ENCODE measurements around the gene GC.

GC gene

GRCh38 chr4:71775449-71775848, 8.4 kb downstream of the GC start:
- no peaks in the 10 kb centered on the region for H3K36me3 ChIP-seq (ENCODE audit: insufficient read depth, insufficient read length, low read length)
- H3K9me3 ChIP-seq (ENCODE audit: insufficient read depth, low read length), result no peaks in the 10 kb centered on the region
- no peaks in the 10 kb centered on the region for H3K4me1 ChIP-seq (ENCODE audit: insufficient read depth, insufficient read length)
- no peak for TF ChIP-seq SUZ12 (IDR thresholded peaks at IDR 0.05; ENCODE audit: extremely low read depth, insufficient read depth, insufficient read length)
- TF ChIP-seq ZNF274 (IDR thresholded peaks at IDR 0.05; ENCODE audit: low read depth, low read length), result no peak
- TF ChIP-seq YY1 (IDR thresholded peaks at IDR 0.05; ENCODE audit: insufficient read depth, insufficient read length), result no peak
- H3K4me3 ChIP-seq (ENCODE audit: insufficient read length, low read depth), result no peak overlapping the region
- no peaks in the 10 kb centered on the region for H3K27me3 ChIP-seq (ENCODE audit: insufficient read depth, insufficient read length)
- H3K9ac ChIP-seq (ENCODE audit: insufficient read length, low read depth), result no peak overlapping the region
- DNase-seq (ENCODE audit: low read depth, low spot score), result no peak

DNA sequence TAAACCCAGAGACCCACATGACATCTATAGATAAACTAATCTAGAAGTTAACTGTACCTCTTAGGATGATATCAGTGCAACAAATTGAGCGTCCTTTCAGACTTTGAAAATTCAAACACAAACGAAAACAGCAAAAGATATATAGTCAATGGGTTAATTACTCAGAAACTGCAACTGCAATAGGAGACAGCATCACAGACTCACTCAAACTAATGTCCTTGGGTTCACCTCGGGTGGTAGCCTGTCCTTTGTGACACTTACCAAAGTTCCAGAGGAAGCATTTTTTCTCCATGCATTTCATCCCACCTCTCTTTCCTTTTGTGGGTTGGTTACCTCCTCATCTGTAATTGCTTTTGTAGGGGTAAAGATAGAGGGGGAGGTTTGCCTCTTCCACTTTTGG, 9.7 kb downstream of the GC start:
- no peak for TF ChIP-seq ZNF274 (IDR thresholded peaks at IDR 0.05; ENCODE audit: low read depth, low read length)
- TF ChIP-seq YY1 (IDR thresholded peaks at IDR 0.05; ENCODE audit: insufficient read depth, insufficient read length), result no peak
- TF ChIP-seq SUZ12 (IDR thresholded peaks at IDR 0.05; ENCODE audit: extremely low read depth, insufficient read depth, insufficient read length), result no peak
- no peak overlapping the region for H3K4me3 ChIP-seq (ENCODE audit: insufficient read length, low read depth)
- H3K9me3 ChIP-seq (ENCODE audit: insufficient read depth, low read length), result no peaks in the 10 kb centered on the region
- no peaks in the 10 kb centered on the region for H3K36me3 ChIP-seq (ENCODE audit: insufficient read depth, insufficient read length, low read length)
- no peaks in the 10 kb centered on the region for H3K27me3 ChIP-seq (ENCODE audit: insufficient read depth, insufficient read length)
- no peak overlapping the region for H3K9ac ChIP-seq (ENCODE audit: insufficient read length, low read depth)
- H3K4me1 ChIP-seq (ENCODE audit: insufficient read depth, insufficient read length), result no peaks in the 10 kb centered on the region
- DNase-seq (ENCODE audit: low read depth, low spot score), result no peak

DNA sequence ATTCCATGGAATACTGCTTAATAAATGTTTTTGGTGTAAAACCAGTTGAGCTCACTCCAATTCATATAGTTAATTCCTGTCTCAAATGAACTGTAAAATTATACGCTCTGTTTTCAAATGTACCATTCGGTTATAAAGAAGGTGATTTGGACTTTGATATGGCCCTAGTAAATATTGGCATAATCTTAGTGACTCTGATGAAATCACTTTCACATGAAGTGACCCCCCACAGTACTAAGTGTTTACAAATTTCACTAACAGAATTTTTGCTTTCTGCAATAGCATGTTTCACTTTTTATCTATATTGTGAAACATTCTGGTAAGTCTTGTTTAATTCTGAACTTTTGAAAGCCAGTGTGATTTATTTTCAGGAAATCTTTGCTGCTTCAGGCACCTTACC, 10.9 kb downstream of the GC start:
- Histone ChIP-seq H3K36me3 (ENCODE audit: insufficient read depth, insufficient read length, low read length) (no peaks in the 10 kb centered on the region), H3K9me3 (ENCODE audit: insufficient read depth, low read length) (no peaks in the 10 kb centered on the region), H3K27me3 (ENCODE audit: insufficient read depth, insufficient read length) (no peaks in the 10 kb centered on the region), H3K4me1 (ENCODE audit: insufficient read depth, insufficient read length) (no peaks in the 10 kb centered on the region), H3K9ac (ENCODE audit: insufficient read length, low read depth) (no peak overlapping the region), H3K4me3 (ENCODE audit: insufficient read length, low read depth) (no peak overlapping the region)
- no peak for TF ChIP-seq YY1 (IDR thresholded peaks at IDR 0.05; ENCODE audit: insufficient read depth, insufficient read length)
- TF ChIP-seq SUZ12 (IDR thresholded peaks at IDR 0.05; ENCODE audit: extremely low read depth, insufficient read depth, insufficient read length), result no peak
- no peak for TF ChIP-seq ZNF274 (IDR thresholded peaks at IDR 0.05; ENCODE audit: low read depth, low read length)
- DNase-seq (ENCODE audit: low read depth, low spot score), result no peak

- no peak for TF ChIP-seq SUZ12 (IDR thresholded peaks at IDR 0.05; ENCODE audit: extremely low read depth, insufficient read depth, insufficient read length)
- TF ChIP-seq ZNF274 (IDR thresholded peaks at IDR 0.05; ENCODE audit: low read depth, low read length), result no peak
- TF ChIP-seq YY1 (IDR thresholded peaks at IDR 0.05; ENCODE audit: insufficient read depth, insufficient read length), result no peak
- DNase-seq (ENCODE audit: low read depth, low spot score), result no peak
- Histone ChIP-seq H3K9ac (ENCODE audit: insufficient read length, low read depth) (no peak overlapping the region), H3K27me3 (ENCODE audit: insufficient read depth, insufficient read length) (no peaks in the 10 kb centered on the region), H3K4me1 (ENCODE audit: insufficient read depth, insufficient read length) (no peaks in the 10 kb centered on the region), H3K4me3 (ENCODE audit: insufficient read length, low read depth) (no peak overlapping the region), H3K36me3 (ENCODE audit: insufficient read depth, insufficient read length, low read length) (no peaks in the 10 kb centered on the region), H3K9me3 (ENCODE audit: insufficient read depth, low read length) (no peaks in the 10 kb centered on the region)
These were observed 11.3 kb downstream of the GC start for GRCh38 chr4:71772592-71772991.

- H3K4me1 ChIP-seq (ENCODE audit: insufficient read depth, insufficient read length), result no peaks in the 10 kb centered on the region
- TF ChIP-seq YY1 (IDR thresholded peaks at IDR 0.05; ENCODE audit: insufficient read depth, insufficient read length), result no peak
- TF ChIP-seq ZNF274 (IDR thresholded peaks at IDR 0.05; ENCODE audit: low read depth, low read length), result no peak
- TF ChIP-seq SUZ12 (IDR thresholded peaks at IDR 0.05; ENCODE audit: extremely low read depth, insufficient read depth, insufficient read length), result no peak
- no peak for DNase-seq (ENCODE audit: low read depth, low spot score)
- no peaks in the 10 kb centered on the region for H3K36me3 ChIP-seq (ENCODE audit: insufficient read depth, insufficient read length, low read length)
- H3K27me3 ChIP-seq (ENCODE audit: insufficient read depth, insufficient read length), result no peaks in the 10 kb centered on the region
- H3K9me3 ChIP-seq (ENCODE audit: insufficient read depth, low read length), result no peaks in the 10 kb centered on the region
- H3K4me3 ChIP-seq (ENCODE audit: insufficient read length, low read depth), result no peak overlapping the region
- no peak overlapping the region for H3K9ac ChIP-seq (ENCODE audit: insufficient read length, low read depth)
These were observed 12.3 kb downstream of the GC start for GRCh38 chr4:71771613-71772012.

DNA sequence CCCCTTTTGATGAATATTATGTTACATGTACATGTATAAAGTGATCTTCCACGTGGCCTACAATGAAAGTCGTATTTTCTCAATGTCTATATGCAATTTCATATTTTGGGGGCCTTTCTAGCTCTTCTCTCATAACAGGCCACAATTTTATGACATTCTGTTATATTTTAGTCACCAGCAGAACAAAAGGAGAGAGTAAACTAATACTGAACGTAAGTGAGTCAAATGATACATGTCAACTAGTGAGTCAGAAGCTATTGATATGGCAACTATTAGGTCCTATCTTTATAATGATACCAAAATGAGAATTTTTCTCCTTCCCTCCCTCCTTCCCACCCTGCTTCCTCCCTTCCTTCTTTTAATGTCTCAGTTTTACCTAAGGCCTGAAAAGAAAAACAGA, 14.4 kb downstream of the GC start:
- no peaks in the 10 kb centered on the region for H3K36me3 ChIP-seq (ENCODE audit: insufficient read depth, insufficient read length, low read length)
- no peaks in the 10 kb centered on the region for H3K9me3 ChIP-seq (ENCODE audit: insufficient read depth, low read length)
- H3K27me3 ChIP-seq (ENCODE audit: insufficient read depth, insufficient read length), result no peaks in the 10 kb centered on the region
- H3K4me3 ChIP-seq (ENCODE audit: insufficient read length, low read depth), result no peak overlapping the region
- TF ChIP-seq ZNF274 (IDR thresholded peaks at IDR 0.05; ENCODE audit: low read depth, low read length) (no peak), SUZ12 (IDR thresholded peaks at IDR 0.05; ENCODE audit: extremely low read depth, insufficient read depth, insufficient read length) (no peak), YY1 (IDR thresholded peaks at IDR 0.05; ENCODE audit: insufficient read depth, insufficient read length) (no peak)
- DNase-seq (ENCODE audit: low read depth, low spot score), result no peak
- H3K4me1 ChIP-seq (ENCODE audit: insufficient read depth, insufficient read length), result no peaks in the 10 kb centered on the region
- H3K9ac ChIP-seq (ENCODE audit: insufficient read length, low read depth), result no peak overlapping the region

DNA sequence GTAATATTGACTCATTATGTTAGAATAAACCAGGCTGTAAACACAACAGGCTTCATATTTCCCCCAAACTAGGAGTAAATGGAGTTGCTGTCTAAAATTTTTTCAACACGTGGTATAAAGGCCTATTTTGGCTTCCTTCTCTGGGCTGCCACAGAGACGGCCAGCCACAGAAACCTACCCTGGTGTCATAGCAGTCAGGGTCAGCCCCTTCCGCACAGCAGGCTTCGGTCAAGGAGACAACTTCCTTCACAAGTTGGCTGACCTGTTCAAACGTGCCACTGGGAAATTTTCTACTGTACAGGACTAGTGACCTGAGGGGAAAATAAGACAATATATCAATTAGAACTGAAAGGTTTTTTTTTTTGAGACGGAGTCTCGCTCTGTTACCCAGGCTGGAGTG, 15.8 kb downstream of the GC start:
- Histone ChIP-seq H3K4me1 (ENCODE audit: insufficient read depth, insufficient read length) (no peaks in the 10 kb centered on the region), H3K27me3 (ENCODE audit: insufficient read depth, insufficient read length) (no peaks in the 10 kb centered on the region), H3K9me3 (ENCODE audit: insufficient read depth, low read length) (no peaks in the 10 kb centered on the region), H3K4me3 (ENCODE audit: insufficient read length, low read depth) (no peak overlapping the region), H3K36me3 (ENCODE audit: insufficient read depth, insufficient read length, low read length) (no peaks in the 10 kb centered on the region), H3K9ac (ENCODE audit: insufficient read length, low read depth) (no peak overlapping the region)
- no peak for DNase-seq (ENCODE audit: low read depth, low spot score)
- TF ChIP-seq ZNF274 (IDR thresholded peaks at IDR 0.05; ENCODE audit: low read depth, low read length) (no peak), SUZ12 (IDR thresholded peaks at IDR 0.05; ENCODE audit: extremely low read depth, insufficient read depth, insufficient read length) (no peak), YY1 (IDR thresholded peaks at IDR 0.05; ENCODE audit: insufficient read depth, insufficient read length) (no peak)
